OCI-LY7 (cell line): ENCODE data around the gene NSUN7. TPM values are rescaled to one million over a fixed set of nuclear protein-coding genes. Genes with fewer than 3 reads are reported as not detected.
"Not testable (repeated sequence)": the region's sequence is repeated elsewhere in the genome, so short reads cannot be mapped to it uniquely, and the experiment has no call there.

ENCODE experiments used
- BruUV-seq: library from RNA; stranded (reverse); fragments of 400-500 nt; replicated peaks from 2 replicates; lab custom pipeline; 2021; lab: Mats Ljungman, UMichigan
- CTCF ChIA-PET: fragments of 300-600 bp; sonication (Branson Sonifier 250); formaldehyde crosslinking; loops from one replicate; lab custom pipeline; 2022; ENCODE audit warnings: antibody characterized with exemption; ENCODE audit not compliant: unreplicated experiment; lab: Charles Lee
- POLR2A ChIA-PET: fragments of 300-600 bp; sonication (Branson Sonifier 250); formaldehyde crosslinking; loops from one replicate; lab custom pipeline; 2022; ENCODE audit warnings: antibody characterized with exemption; lab: Charles Lee
- DNase-seq: peaks from one replicate; pipeline ENCODE4 v3.0.0-alpha.2; 2015; ENCODE audit warnings: low spot score
- H2AFZ ChIP-seq: fragments of 200-600 bp; sonication (generic), shearing (Covaris generic); 2 replicates; pipeline ENCODE4 v1.6.1; 2014; ENCODE audit warnings: mild to moderate bottlenecking, antibody characterized with exemption, low read length, moderate library complexity
- H3K27ac ChIP-seq: fragments of 200-600 bp; sonication (generic); 2 replicates; pipeline ENCODE4 v1.5.1; 2014; ENCODE audit warnings: mixed run types, low read depth, mild to moderate bottlenecking, moderate library complexity, low read length, inconsistent platforms; ENCODE audit not compliant: poor library complexity, severe bottlenecking
- H3K36me3 ChIP-seq: fragments of 200-600 bp; sonication (generic); 2 replicates; pipeline ENCODE4 v1.6.1; 2014; ENCODE audit warnings: mild to moderate bottlenecking, antibody characterized with exemption, low read length, moderate library complexity, mixed read lengths; ENCODE audit not compliant: insufficient read depth
- H3K4me1 ChIP-seq: fragments of 200-600 bp; sonication (generic); 2 replicates; pipeline ENCODE4 v1.5.1; 2014; ENCODE audit warnings: mild to moderate bottlenecking, low read length; ENCODE audit not compliant: insufficient read depth, poor library complexity, severe bottlenecking
- H3K4me2 ChIP-seq: fragments of 200-600 bp; sonication (generic); 2 replicates; pipeline ENCODE4 v1.6.1; 2014; ENCODE audit warnings: mild to moderate bottlenecking, low read length
- H3K4me3 ChIP-seq: fragments of 200-600 bp; sonication (generic); 2 replicates; pipeline ENCODE4 v1.5.1; 2014; ENCODE audit warnings: mild to moderate bottlenecking, low read depth, low read length; ENCODE audit not compliant: poor library complexity, severe bottlenecking
- H3K79me2 ChIP-seq: fragments of 200-600 bp; sonication (generic); 2 replicates; pipeline ENCODE4 v1.6.1; 2016; ENCODE audit warnings: low read depth, mild to moderate bottlenecking, low read length, moderate library complexity, mixed read lengths; ENCODE audit not compliant: insufficient read depth
- H3K9me2 ChIP-seq: fragments of 200-600 bp; sonication (generic); 2 replicates; pipeline ENCODE4 v1.6.1; 2016; ENCODE audit warnings: mild to moderate bottlenecking, low read length, mixed read lengths; ENCODE audit not compliant: insufficient read depth
- H3K9me3 ChIP-seq: fragments of 200-600 bp; sonication (generic); 2 replicates; pipeline ENCODE4 v1.6.1; 2014; ENCODE audit warnings: mild to moderate bottlenecking, mixed run types, low read length, mixed read lengths
- H4K20me1 ChIP-seq: fragments of 200-600 bp; sonication (generic); 2 replicates; pipeline ENCODE4 v1.6.1; 2014; ENCODE audit warnings: mild to moderate bottlenecking, antibody characterized with exemption, low read length, moderate library complexity, mixed read lengths; ENCODE audit not compliant: insufficient read depth
- EZH2phosphoT487 ChIP-seq: fragments of 200-600 bp; sonication (generic); IDR thresholded peaks from 2 replicates; pipeline ENCODE4 v1.6.1; 2018; ENCODE audit warnings: low read depth, borderline replicate concordance, mild to moderate bottlenecking, mixed run types, antibody characterized with exemption, low read length, moderate library complexity, mixed read lengths
- intact Hi-C: fragments of 100-400 bp; cut with micrococcal nuclease; formaldehyde crosslinking; loops from one replicate; pipeline ENCODE4 v1.10.0; 2022; ENCODE audit not compliant: unreplicated experiment
- total RNA-seq, 2 experiments: library from RNA; depleted of rRNA in 1 of 2; stranded (reverse); fragments of >200 nt in 1 of 2; shearing (Covaris generic) in 1 of 2; gene quantifications; 2 replicates each; pipeline ENCODE4 v1.2.3, GENCODE V29; 2014 to 2022
- TF ChIP-seq, protein P1 (sequence below): fragments of 200-600 bp; sonication (generic); conservative IDR thresholded peaks from 2 replicates; pipeline ENCODE4 v1.5.1; 2014; ENCODE audit warnings: mild to moderate bottlenecking, antibody characterized with exemption, low read length, moderate library complexity, mixed read lengths

NSUN7 gene
- total RNA-seq, 2 experiments from 2014 or later, result 0.13 TPM; not detected in 1

DNA sequence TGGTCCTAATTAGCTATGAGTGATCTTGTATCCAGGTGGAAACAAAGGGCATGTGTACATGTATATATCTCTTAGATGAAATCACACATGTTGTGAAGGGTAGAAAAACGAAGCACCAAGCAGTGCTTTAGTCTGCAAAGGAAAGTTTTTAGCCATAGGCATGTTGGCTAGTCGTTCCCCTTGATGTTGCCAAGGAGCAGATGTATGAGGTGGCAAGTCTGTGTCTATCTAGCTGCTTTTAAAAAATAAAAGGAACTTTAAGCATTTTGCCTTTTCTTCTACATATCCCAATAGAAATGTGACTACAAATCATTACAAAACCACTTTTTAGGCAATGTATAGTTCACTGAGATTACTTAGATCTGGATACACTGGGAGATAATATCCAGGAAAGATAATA is 63.1 kb downstream of the NSUN7 start:
- H3K4me3 ChIP-seq, result no peak overlapping the region
- H3K9me2 ChIP-seq, result no peaks in the 10 kb centered on the region
- H3K4me1 ChIP-seq, result no peaks in the 10 kb centered on the region
- H3K36me3 ChIP-seq, result peaks cover 36% of the 10 kb centered on the region; the same call in 1 of the 2 replicates
- no peaks in the 10 kb centered on the region for H3K79me2 ChIP-seq
- DNase-seq, result no peak
- no peaks in the 10 kb centered on the region for H4K20me1 ChIP-seq
- no peaks in the 10 kb centered on the region for H3K9me3 ChIP-seq
- BruUV-seq, result no TSS peak
- CTCF ChIA-PET, result no interaction called here
- H3K27ac ChIP-seq, result no peak overlapping the region
- no peak overlapping the region for H2AFZ ChIP-seq
- TF ChIP-seq EZH2phosphoT487, result no peak
- TF ChIP-seq, protein P1, sequence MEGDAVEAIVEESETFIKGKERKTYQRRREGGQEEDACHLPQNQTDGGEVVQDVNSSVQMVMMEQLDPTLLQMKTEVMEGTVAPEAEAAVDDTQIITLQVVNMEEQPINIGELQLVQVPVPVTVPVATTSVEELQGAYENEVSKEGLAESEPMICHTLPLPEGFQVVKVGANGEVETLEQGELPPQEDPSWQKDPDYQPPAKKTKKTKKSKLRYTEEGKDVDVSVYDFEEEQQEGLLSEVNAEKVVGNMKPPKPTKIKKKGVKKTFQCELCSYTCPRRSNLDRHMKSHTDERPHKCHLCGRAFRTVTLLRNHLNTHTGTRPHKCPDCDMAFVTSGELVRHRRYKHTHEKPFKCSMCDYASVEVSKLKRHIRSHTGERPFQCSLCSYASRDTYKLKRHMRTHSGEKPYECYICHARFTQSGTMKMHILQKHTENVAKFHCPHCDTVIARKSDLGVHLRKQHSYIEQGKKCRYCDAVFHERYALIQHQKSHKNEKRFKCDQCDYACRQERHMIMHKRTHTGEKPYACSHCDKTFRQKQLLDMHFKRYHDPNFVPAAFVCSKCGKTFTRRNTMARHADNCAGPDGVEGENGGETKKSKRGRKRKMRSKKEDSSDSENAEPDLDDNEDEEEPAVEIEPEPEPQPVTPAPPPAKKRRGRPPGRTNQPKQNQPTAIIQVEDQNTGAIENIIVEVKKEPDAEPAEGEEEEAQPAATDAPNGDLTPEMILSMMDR, result no peak
- intact Hi-C loops, result no loop called here
- H3K4me2 ChIP-seq, result no peak overlapping the region
- POLR2A ChIA-PET, result interaction anchor here (0.6 to 1.1 kb wide), 3 partner anchors 9 to 1864 kb away, joined by 3 read pairs; no protein-coding TSS in a partner anchor

DNA sequence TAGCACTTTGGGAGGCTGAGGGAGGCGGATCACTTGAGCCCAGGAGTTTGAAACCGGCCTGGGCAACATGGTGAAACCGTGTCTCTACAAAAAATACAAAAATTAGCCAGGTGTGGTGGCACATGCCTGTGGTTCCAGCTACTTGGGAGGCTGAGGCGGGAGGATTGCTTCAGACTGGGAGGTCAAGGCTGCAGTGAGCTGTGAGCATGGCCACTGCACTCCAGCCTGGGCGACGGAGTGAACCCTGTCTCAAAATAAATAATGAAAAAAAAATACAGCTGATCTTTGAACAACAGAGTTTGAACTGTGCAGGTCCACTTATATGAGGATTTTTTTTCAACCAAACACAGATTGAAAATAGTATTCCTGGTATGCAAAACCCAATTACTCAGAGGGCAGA is 67.4 kb downstream of the NSUN7 start:
- intact Hi-C loops, result not testable (repeated sequence)
- POLR2A ChIA-PET, result interaction anchor here (0.6 to 1.3 kb wide), 2 partner anchors 18 to 778 kb away, joined by 3 read pairs; no protein-coding TSS in a partner anchor

DNA sequence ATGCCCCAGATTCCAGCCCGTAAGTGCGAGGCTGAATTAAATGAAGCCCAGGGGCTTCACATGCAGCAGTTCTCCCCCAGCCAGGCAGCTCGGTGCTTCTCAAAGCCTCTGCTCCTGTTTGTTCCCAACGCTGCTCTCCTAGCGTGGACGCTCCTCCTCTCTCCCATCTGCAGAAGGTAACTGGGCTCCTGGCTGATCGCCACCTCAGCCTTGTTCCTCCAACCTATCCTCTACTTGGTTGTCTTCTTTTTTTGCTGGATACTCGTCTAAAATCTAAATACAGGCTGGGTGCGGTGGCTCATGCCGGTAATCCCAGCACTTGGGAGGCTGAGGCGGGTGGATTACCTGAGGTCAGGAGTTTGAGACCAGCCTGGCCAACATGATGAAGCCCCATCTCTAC is 70.3 kb downstream of the NSUN7 start:
- Histone ChIP-seq H3K79me2 (no peaks in the 10 kb centered on the region), H3K9me2 (no peaks in the 10 kb centered on the region), H3K9me3 (no peaks in the 10 kb centered on the region), H2AFZ (no peak overlapping the region), H3K4me1 (no peaks in the 10 kb centered on the region), H4K20me1 (no peaks in the 10 kb centered on the region), H3K36me3 (peaks cover 40% of the 10 kb centered on the region), H3K27ac (no peak overlapping the region), H3K4me3 (no peak overlapping the region), H3K4me2 (no peak overlapping the region)
- no peak for TF ChIP-seq EZH2phosphoT487
- TF ChIP-seq, protein P1, result no peak
- no peak for DNase-seq
- POLR2A ChIA-PET, result interaction anchor here (0.5 to 0.6 kb wide), 2 partner anchors 10 to 20 kb away, joined by 3 to 4 read pairs; no protein-coding TSS in a partner anchor
- intact Hi-C loops, result no loop called here
- BruUV-seq, result no TSS peak
- CTCF ChIA-PET, result no interaction called here

More for the DNA sequence above, 67.4 kb downstream of the NSUN7 start:
- H3K9me2 ChIP-seq, H3K4me2 ChIP-seq, H3K4me3 ChIP-seq, H3K4me1 ChIP-seq, H4K20me1 ChIP-seq, H3K27ac ChIP-seq, CTCF ChIA-PET, DNase-seq, BruUV-seq, H3K79me2 ChIP-seq, H3K9me3 ChIP-seq, H2AFZ ChIP-seq: not testable (repeated sequence)
- peaks cover 49% of the 10 kb centered on the region for H3K36me3 ChIP-seq
